LHCN-M2 (cell line): Measurements from ENCODE around the gene SEMA5B. TPM values are rescaled to one million over a fixed set of nuclear protein-coding genes. Genes with fewer than 3 reads are reported as not detected.
A peak's percentile ranks its signal among the peaks of the same experiment; 100 is the strongest.

ENCODE experiments used
- DNase-seq: peaks from one replicate; pipeline ENCODE4 v3.0.0-alpha.2; 2012; ENCODE audit warnings: low read depth
- total RNA-seq: library from RNA; depleted of rRNA; stranded (reverse); fragments of >200 nt; gene quantifications from 2 replicates; pipeline ENCODE4 v1.2.3, GENCODE V29; 2014

The SEMA5B gene
- total RNA-seq, 1 experiment from 2014 or later, result 0.06 TPM

- DNase-seq, result no peak
Measured at GRCh38 chr3:122947196-122947595, 80.4 kb downstream of the SEMA5B start.

- no peak for DNase-seq
Measured at GRCh38 chr3:122946185-122946584, 81.4 kb downstream of the SEMA5B start.

- DNase-seq, result no peak
Measured at GRCh38 chr3:122945230-122945629, 82.3 kb downstream of the SEMA5B start.

GRCh38 chr3:122944671-122945161 is 82.8 kb downstream of the SEMA5B start:
- DNase-seq, result no peak

- no peak for DNase-seq
Measured at GRCh38 chr3:122943828-122944190, 83.8 kb downstream of the SEMA5B start.

GRCh38 chr3:122942937-122943827 is 84.4 kb downstream of the SEMA5B start:
- peak; percentile 51 for DNase-seq

- DNase-seq, result no peak
Measured at GRCh38 chr3:122942239-122942638, 85.3 kb downstream of the SEMA5B start.

GRCh38 chr3:122941228-122942206 is 86.0 kb downstream of the SEMA5B start:
- DNase-seq, result no peak

- no peak for DNase-seq
Measured at GRCh38 chr3:122940628-122941086, 86.9 kb downstream of the SEMA5B start.

GRCh38 chr3:122938783-122939425 is 88.7 kb downstream of the SEMA5B start:
- DNase-seq, result no peak

GRCh38 chr3:122937745-122938144 is 89.8 kb downstream of the SEMA5B start:
- DNase-seq, result no peak

GRCh38 chr3:122936986-122937385 is 90.6 kb downstream of the SEMA5B start:
- DNase-seq, result no peak

GRCh38 chr3:122936335-122936734 is 91.2 kb downstream of the SEMA5B start:
- DNase-seq, result no peak

GRCh38 chr3:122934251-122934650 is 93.3 kb downstream of the SEMA5B start:
- DNase-seq, result no peak

- DNase-seq, result peak; percentile 5
Measured at GRCh38 chr3:122932251-122932967, 95.2 kb downstream of the SEMA5B start.

GRCh38 chr3:122931636-122932035 is 95.9 kb downstream of the SEMA5B start:
- DNase-seq, result no peak

GRCh38 chr3:122930063-122930997 is 97.2 kb downstream of the SEMA5B start:
- DNase-seq, result no peak

- no peak for DNase-seq
Measured at GRCh38 chr3:122929188-122930062, 98.1 kb downstream of the SEMA5B start.
